Spleen (tissue), 7 donors: ENCODE measurements around the gene RAB14.

ENCODE experiments used
- CTCF ChIP-seq, 11 experiments: fragments of 200-600 bp in 7 of 11; fragments of 450-650 bp in 4 of 11; sonication (generic) in 4 of 11; IDR thresholded peaks in 8 of 11; conservative IDR thresholded peaks in 3 of 11; 1 replicate in 7 of 11; 2 replicates in 4 of 11; pipeline versions ENCODE4 v1.4.0 to v1.8.0; 2016 to 2021; ENCODE audit warnings: antibody characterized with exemption in 11 of 11, inconsistent platforms in 4 of 11, mild to moderate bottlenecking in 1 of 11
- POLR2A ChIP-seq, 3 donors: fragments of 450-650 bp; IDR thresholded peaks; one replicate each; pipeline ENCODE4 v1.5.1; 2017; ENCODE audit warnings: antibody characterized with exemption in 3 of 3, mild to moderate bottlenecking in 1 of 3
- donor health status: DM: no; HTN: no; CAD: no; lungs with moderate emphysema.
- donor health status: DM: no; HTN: no; CAD: no.
- donor health status: DM: no; HTN: no; CAD: no.

GRCh38 chr9:121206516-121207370, 5.1 kb upstream of the RAB14 start:
- TF ChIP-seq CTCF (IDR thresholded peaks at IDR 0.05 in 8 of 11, conservative IDR thresholded peaks at IDR 0.05 in 3 of 11): no peak
- no peak for TF ChIP-seq POLR2A (IDR thresholded peaks at IDR 0.05)
